HL-60/S4 treated with retinoic acid at 250 ng/mL for 4 days and 3 days (cell line): ENCODE measurements around the gene WDR93.
"Not testable (repeated sequence)": the region's sequence is repeated elsewhere in the genome, so short reads cannot be mapped to it uniquely, and the experiment has no call there.

ENCODE experiments used
- in situ Hi-C: fragments of 300-500 bp; cut with MboI; formaldehyde crosslinking; loops from 2 replicates; pipeline ENCODE4 v1.7.0; 2022; ENCODE audit warnings: low sequenced_read_pairs

WDR93 gene

GRCh38 chr15:89784686-89784960 lies 94.0 kb downstream of the WDR93 start:
- in situ Hi-C loops = no loop called here

- in situ Hi-C loops = no loop called here
Measured at GRCh38 chr15:89785064-89785773, 94.6 kb downstream of the WDR93 start.

- in situ Hi-C loops = no loop called here
Measured at GRCh38 chr15:89785774-89786140, 95.1 kb downstream of the WDR93 start.

GRCh38 chr15:89787944-89788343 lies 97.3 kb downstream of the WDR93 start:
- in situ Hi-C loops = no loop called here

- in situ Hi-C loops = not testable (repeated sequence)
Measured at GRCh38 chr15:89788585-89788984, 98.0 kb downstream of the WDR93 start.

GRCh38 chr15:89790206-89790605 lies 99.6 kb downstream of the WDR93 start:
- in situ Hi-C loops = no loop called here

- in situ Hi-C loops = no loop called here
Measured at GRCh38 chr15:89790661-89791060, 100.0 kb downstream of the WDR93 start.

- in situ Hi-C loops = no loop called here
Measured at GRCh38 chr15:89792106-89792805, 101.6 kb downstream of the WDR93 start.
